LoVo (cell line): ENCODE measurements around the gene OSBPL7.

ENCODE experiments used
- DNase-seq: peaks from one replicate; pipeline ENCODE4 v3.0.0-alpha.2; 2016; ENCODE audit warnings: low spot score

Gene OSBPL7

DNA sequence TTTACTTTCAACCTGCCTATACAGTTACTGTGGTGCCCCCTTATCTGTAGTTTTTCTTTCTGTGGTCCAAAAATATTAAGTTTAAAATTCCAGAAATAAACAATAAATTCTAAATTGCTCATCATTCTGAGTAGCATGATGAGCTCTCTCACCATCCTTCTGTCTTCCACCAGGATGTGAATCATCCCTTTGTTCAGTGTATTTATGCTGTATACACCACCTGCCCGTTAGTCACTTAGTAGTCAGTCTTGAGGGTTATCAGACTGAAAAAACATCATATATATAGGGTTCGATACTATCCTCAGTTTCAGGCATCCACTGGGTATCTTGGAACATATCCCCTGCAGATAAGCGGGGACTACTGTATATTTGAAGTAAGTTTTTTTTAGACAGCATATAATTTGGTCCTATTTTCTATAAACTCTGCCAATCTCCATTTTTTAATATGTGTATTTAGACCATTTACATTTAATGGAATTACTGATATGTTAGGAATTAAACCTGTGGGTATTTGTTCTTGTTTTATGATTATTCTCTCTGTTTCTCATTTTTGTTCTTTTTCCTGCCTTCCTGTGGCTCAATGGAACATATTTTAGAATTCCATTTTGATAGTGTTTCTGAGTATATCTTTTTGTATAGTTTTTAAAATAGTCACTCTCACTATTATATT is 57.5 kb downstream of the OSBPL7 start:
- DNase-seq: no peak

DNA sequence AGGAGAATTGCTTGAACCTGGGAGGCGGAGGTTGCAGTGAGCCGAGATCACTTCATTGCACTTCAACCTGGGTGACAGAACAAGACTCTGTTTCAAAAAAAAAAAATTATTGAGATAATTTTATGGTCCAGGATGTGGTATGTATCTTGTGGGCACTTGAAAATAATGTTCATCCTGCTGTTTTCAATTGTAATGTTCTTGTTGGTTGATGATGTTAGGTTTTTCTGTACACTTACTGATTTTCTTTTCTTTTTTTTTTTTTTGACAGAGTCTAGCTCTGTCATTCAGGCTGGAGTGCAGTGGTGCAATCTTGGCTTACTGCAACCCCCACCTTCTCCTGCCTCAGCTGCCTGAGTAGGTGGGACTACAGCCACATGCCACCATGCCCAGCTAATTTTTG is 58.9 kb downstream of the OSBPL7 start:
- DNase-seq: no peak

DNA sequence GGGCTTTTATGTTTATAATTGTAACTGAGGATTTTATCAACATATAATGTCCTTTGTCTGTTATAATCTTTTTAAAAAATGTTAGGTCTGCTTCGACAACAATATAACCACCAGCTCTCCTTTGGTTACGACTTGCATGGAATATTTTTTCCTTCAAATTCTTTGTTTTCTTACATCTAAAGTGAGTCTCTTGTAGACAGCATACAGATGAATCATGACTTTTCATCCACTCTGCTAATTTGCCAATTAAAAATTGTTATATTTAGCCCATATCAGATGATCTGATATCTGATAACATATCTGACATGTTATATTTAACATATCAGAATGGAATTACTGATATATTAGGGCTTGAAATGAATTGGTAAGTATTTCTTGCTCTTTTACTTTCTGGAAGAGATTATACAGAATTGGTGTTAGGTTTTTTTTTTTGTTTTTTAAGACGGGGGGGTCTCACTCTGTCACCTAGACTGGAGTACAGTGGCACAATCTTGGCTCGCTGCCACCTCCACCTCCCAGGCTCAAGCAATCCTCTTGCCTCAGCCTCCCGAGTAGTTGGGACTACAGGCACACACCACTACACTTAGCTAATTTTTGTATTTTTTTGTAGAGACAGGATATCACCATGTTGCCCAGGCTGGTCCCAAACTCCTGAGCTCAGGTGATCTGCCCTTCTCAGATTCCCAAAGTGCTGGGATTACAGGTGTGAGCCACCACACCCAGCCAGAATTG is 61.0 kb downstream of the OSBPL7 start:
- no peak for DNase-seq

DNA sequence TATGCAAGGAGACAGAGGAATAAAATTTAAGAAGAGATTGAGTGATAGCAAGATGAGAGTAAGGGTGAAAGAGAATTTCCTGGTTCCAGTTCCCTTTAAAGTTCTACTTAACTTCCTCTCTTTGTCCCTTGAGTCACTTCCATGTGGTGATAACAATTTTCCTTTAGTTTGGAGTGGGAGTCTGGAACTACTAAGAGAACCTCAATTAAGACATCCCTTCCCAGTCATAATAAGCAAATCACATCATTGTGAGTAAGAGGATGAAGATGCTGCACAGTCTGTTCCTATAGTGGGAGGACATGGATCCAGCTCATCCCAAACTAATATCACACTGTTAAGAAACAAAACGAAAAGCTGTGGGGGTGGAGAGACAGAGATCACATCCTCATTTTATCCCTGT is 64.2 kb downstream of the OSBPL7 start:
- DNase-seq: no peak
